Ammon's horn (tissue), 1 donor: ENCODE data around the gene OR6C2.
"Not testable (repeated sequence)": the region's sequence is repeated elsewhere in the genome, so short reads cannot be mapped to it uniquely, and the experiment has no call there.

ENCODE experiments used
- DNase-seq: peaks from one replicate; pipeline ENCODE4 v3.0.0-alpha.2; 2016; ENCODE audit warnings: low spot score

OR6C2 gene

GRCh38 chr12:55443776-55444175, at the start of gene OR6C2:
Gene OR6C2, plus strand, starts transcription at chr12:55444076. Its CDS starts 8,138 bp downstream, at chr12:55452214.
- no peak for DNase-seq

DNA sequence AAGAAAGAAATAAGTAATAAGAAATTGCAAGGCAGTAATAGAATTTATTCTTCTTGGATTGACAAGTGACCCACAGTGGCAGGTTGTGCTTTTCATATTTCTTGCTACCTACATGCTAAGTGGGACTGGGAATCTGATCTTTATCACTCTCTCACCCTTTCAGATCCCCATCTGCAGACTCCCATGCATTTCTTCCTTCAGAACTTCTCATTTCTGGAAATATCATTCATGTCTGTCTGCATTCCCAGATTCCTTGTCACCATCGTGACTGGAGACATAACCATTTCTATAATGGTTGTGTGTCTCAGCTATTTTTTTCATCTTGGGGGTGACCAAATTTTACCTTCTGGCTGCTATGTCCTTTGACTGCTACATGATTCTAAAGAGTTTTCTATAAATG, 47.5 kb upstream of the OR6C2 start:
- DNase-seq = no peak

DNA sequence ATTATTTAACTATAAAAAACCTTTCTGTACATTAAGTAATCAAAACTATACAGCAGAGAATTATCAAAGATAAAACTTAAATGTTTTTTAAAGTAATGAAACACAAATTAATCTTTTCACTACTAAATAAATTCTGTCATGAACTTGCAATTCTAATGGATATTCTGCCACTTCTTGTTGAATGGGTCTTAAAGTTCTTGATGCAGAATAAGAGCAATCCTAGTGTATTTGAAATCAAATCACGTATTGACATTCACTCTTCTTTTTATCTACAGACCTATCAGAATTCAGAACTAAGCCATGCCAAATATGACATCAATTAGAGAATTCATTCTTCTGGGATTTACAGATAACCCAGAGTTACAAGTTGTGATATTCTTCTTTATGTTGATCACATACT, 43.6 kb upstream of the OR6C2 start, which contains the start of gene OR6C65:
Gene OR6C65, plus strand, starts transcription at position 301 of the 400 bp plus-strand sequence. Its CDS starts 0 bp downstream, at position 301.
- DNase-seq = no peak

GRCh38 chr12:55407866-55408265, 36.0 kb upstream of the OR6C2 start:
- no peak for DNase-seq

GRCh38 chr12:55409133-55409532, 34.7 kb upstream of the OR6C2 start:
- DNase-seq = not testable (repeated sequence)

GRCh38 chr12:55412138-55412537, 31.7 kb upstream of the OR6C2 start:
- DNase-seq = not testable (repeated sequence)

- not testable (repeated sequence) for DNase-seq
These were observed 30.1 kb upstream of the OR6C2 start for GRCh38 chr12:55413498-55414388.

- not testable (repeated sequence) for DNase-seq
These were observed 29.5 kb upstream of the OR6C2 start for GRCh38 chr12:55414396-55414823.

DNA sequence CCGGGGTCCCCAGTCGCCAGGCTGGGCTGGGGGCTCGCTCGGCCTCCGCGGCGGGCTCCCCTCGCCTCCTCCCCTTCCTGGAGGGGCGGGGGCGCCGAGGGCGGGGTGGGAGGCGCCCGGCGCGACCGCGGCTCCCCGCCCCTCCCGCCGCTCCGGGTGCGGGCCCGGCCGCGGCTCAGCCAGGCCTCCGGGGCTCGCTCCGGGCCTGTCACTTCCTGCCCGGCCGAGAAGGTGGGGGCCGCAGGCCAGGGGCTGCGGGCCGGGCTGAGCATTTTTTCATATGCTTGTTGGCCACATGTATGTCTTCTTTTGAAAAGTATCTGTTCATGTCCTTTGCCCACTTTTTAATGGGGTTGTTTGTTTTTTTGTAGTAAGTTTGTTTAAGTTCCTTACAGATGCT, 29.0 kb upstream of the OR6C2 start:
- DNase-seq = not testable (repeated sequence)

DNA sequence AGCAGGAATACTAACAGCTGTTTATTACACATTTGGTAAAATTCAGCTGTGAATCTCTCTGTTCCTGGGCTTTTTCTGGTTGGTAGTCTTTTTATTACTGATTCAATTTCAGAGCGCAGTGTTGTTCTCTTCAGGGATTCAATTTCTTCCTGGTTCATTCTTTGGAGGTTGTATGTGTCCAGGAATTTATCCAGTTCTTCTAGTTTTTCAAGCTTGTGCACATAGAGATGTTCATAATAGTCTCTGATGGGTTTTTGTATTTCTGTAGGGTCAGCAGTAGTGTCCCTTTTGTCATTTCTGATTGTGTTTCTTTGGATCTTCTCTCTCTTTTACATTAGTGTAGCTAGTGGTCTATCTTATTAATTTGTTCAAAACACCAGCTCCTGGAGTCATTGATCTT, 26.9 kb upstream of the OR6C2 start:
- DNase-seq = no peak

DNA sequence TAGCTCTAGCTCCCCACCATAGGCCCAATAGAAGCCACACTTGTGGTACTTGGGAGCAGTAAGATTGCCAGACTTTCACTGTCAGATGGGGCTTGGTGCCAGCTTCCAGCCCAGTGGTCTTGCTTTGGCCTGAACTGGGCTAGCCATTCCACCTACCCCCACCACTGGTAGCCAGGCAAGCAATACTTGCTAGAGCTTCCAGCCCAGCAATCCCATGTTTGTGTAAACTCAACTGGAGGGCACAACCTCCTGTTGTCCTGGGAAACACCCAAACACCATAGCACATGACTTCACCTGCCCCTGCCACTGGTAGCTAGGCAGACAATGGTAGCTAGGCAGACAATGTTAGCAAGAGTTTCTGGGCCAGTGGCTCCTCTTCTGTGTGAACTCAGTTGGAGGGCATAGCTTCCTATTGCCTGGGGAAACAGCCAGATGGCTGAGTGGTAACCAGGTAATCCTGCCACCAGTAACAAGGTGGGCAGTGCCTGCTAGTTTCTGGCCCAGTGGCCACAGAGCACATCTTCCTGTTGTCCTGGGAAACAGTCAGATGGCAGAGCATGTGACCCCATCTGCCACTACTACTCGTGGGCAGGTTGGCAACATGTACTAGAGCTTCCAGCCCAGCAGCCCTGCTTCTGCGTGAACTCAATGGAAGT, 23.4 kb upstream of the OR6C2 start:
- no peak for DNase-seq

DNA sequence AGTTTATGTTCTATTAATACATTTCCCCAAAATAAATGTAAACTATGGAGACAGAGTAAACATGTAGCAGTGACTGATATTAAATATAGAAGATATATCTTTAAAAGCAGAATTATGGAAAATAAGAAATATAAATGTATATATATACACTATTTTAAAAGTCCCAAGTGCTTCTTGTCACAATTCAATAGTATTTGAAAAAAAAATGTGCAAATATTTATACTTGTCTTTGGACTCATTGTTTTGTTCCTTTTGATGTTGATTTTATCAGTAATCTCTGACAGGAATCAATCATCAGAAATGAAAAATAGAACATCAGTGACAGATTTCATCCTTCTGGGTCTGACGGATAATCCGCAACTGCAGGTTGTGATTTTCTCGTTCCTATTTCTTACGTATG, 17.9 kb upstream of the OR6C2 start, which contains the start of gene OR6C76:
Gene OR6C76, plus strand, starts transcription at position 301 of the 400 bp plus-strand sequence. Its CDS starts 0 bp downstream, at position 301.
- DNase-seq = no peak

GRCh38 chr12:55428331-55429243, 15.3 kb upstream of the OR6C2 start:
- no peak for DNase-seq

GRCh38 chr12:55441233-55441632, 2.6 kb upstream of the OR6C2 start:
- DNase-seq = not testable (repeated sequence)

GRCh38 chr12:55445357-55445756, 1.5 kb downstream of the OR6C2 start:
- DNase-seq = no peak

DNA sequence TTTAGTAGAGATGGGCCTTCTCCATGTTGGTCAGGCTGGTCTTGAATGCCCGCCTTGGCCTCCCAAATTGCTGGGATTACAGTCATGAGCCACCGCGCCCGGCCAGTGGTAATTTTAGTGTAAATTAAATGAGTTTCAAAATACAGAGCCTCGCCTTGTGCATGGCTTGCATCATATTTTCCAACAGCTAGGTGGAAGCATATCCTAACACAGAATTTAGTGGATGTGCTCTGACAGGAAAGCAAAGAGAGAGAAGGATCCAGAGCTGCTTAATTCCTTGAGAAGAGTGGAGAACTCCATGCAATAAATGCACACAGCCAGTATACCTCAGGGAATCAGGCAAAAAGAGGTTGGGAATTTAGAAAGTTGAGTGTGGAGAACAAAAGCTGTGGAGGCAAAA, 2.5 kb downstream of the OR6C2 start:
- DNase-seq = peak; percentile 2

- no peak for DNase-seq
These were observed 4.9 kb downstream of the OR6C2 start for GRCh38 chr12:55448825-55449224.

DNA sequence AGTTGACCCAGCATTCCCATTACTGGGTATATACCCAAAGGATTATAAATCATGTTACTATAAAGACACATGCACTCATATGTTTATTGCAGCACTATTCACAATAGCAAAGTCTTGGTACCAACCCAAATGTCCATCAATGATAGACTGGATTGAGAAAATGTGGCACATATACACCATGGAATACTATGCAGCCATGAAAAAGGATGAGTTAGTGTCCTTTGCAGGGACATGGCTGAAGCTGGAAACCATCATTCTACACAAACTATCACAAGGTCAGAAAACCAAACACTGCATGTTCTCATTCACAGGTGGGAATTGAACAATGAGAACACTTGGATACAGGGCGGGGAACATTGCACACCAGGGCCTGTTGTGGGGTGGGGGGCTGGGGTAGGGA, 21.1 kb downstream of the OR6C2 start:
- DNase-seq = not testable (repeated sequence)

DNA sequence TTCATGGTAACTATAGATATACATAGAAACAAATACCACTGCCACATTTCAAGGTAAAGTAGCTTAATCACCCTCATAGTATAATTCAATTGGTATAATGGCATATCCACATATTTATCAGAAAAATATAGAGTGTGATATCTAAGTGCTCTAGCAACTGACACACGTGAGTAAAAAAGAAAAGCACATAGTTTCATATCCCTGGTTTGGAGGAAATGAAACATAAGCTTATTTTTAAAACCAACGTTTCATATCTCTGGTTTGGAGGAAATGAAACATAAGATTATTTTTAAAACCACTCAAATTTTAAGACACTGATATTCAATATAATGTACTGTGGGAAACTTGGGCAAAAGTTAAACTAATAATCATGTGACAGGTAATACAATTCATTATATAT, 24.0 kb downstream of the OR6C2 start:
- no peak for DNase-seq

DNA sequence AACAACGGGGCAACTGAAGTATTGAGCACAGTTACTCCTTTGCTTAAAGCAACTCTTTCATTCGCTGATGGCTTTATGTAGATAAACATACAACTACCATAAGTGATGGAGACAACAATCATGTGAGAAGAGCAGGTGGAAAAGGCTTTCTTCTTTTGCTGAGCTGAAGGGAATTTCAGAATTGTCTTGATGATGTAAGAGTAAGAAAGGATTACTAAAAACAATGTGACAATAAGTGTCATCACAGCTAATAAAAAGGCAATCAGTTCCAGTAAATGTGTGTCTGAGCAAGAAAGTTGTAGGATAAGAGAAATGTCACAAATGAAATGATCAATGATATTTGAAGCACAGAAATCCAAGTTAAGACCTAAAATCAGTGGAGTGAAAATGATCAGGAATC, 25.4 kb downstream of the OR6C2 start:
- no peak for DNase-seq

DNA sequence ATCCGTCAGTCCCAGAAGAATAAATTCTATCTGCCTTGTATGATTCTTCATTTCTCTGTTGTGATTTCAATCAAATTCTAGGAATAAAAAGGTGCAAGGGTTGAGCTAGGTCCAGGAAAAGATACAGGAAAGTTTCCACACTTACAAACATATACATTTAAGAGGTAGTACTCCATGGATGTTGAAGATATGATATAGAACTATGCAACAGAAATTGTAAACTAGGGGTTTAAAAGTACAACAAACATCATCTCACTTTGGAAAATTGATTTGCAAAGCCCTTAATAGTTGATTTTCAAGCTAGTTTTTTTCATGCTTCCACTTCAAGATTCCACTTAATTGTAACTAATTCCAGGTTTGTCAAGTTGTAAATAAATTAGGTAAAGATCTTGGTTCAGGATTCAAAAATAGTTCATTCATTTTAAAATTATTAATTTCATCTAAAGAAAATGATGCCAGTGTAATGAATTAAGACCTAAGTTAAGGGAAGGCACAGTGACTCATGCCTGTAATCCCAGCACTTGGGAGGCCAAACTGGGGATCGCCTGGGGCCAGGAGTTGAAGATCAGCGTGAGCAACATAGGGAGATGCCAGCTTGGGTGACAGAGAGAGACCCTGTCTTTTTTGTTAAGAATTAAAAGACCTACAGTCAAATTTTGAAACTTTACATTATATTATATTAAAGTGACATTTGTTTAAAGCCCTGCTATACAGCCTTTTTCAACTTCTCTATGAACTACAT, 26.4 kb downstream of the OR6C2 start, which contains the start of gene OR6C70:
Gene OR6C70, minus strand, starts transcription at position 51 of the 742 bp plus-strand sequence. Its CDS starts 0 bp downstream, at position 51.
- DNase-seq = no peak
